ENCODE measurements around the gene PARP11. TPM values are rescaled to one million over a fixed set of nuclear protein-coding genes. Genes with fewer than 3 reads are reported as not detected.
A peak's percentile ranks its signal among the peaks of the same experiment; 100 is the strongest.

Gene PARP11
- total RNA-seq: 10 to 100 TPM in 2 of 4 donors, 1 to 10 TPM in 1, under 1 TPM in 1; 0.77 to 16.4 (median 8.8) TPM

GRCh38 chr12:3872800-3873636, at the start of gene PARP11:
Gene PARP11, minus strand, starts transcription at chr12:3873399. Its CDS starts 170 bp downstream, at chr12:3873229.
- intact Hi-C loops (cut with DNase I; ENCODE audit: low total_unique reads): no loop called here
- H3K4me3 ChIP-seq: peak within 1 kb of the TSS; percentile 56 to 79
- peak within 1 kb of the TSS; percentile 92 to 97 for H3K27ac ChIP-seq
- H3K27me3 ChIP-seq: no peaks in the 10 kb centered on the region
- DNase-seq: peak; percentile 97 to 98
- peaks cover 0 to 5% of the 10 kb centered on the region in 2 donors for H3K4me1 ChIP-seq
- no peaks in the 10 kb centered on the region for H3K36me3 ChIP-seq
- no peak for TF ChIP-seq CTCF (IDR thresholded peaks at IDR 0.05)
- TF ChIP-seq POLR2A (IDR thresholded peaks at IDR 0.05): peak; percentile 49 to 78
- no peaks in the 10 kb centered on the region for H3K9me3 ChIP-seq

GRCh38 chr12:3922033-3922432, 48.8 kb upstream of the PARP11 start:
- H3K4me3 ChIP-seq: no peak overlapping the region
- no peak overlapping the region for H3K27ac ChIP-seq
- H3K36me3 ChIP-seq: no peaks in the 10 kb centered on the region
- H3K27me3 ChIP-seq: no peaks in the 10 kb centered on the region
- DNase-seq: no peak
- no peaks in the 10 kb centered on the region for H3K9me3 ChIP-seq
- H3K4me1 ChIP-seq: no peaks in the 10 kb centered on the region
- intact Hi-C loops (cut with DNase I; ENCODE audit: low total_unique reads): no loop called here
- TF ChIP-seq POLR2A (IDR thresholded peaks at IDR 0.05) (no peak), CTCF (IDR thresholded peaks at IDR 0.05) (no peak)

- Histone ChIP-seq H3K4me3 (no peak overlapping the region), H3K27ac (no peak overlapping the region), H3K27me3 (no peaks in the 10 kb centered on the region), H3K36me3 (no peaks in the 10 kb centered on the region), H3K9me3 (no peaks in the 10 kb centered on the region), H3K4me1 (no peaks in the 10 kb centered on the region)
- no peak for DNase-seq
- intact Hi-C loops (cut with DNase I; ENCODE audit: low total_unique reads): no loop called here
- no peak for TF ChIP-seq POLR2A (IDR thresholded peaks at IDR 0.05)
Measured at GRCh38 chr12:3921526-3921925, 48.3 kb upstream of the PARP11 start.

GRCh38 chr12:3921151-3921471, 47.9 kb upstream of the PARP11 start:
- Histone ChIP-seq H3K27ac (no peak overlapping the region), H3K4me3 (no peak overlapping the region), H3K9me3 (no peaks in the 10 kb centered on the region), H3K4me1 (no peaks in the 10 kb centered on the region), H3K36me3 (no peaks in the 10 kb centered on the region), H3K27me3 (no peaks in the 10 kb centered on the region)
- no peak for TF ChIP-seq POLR2A (IDR thresholded peaks at IDR 0.05)
- no peak for TF ChIP-seq CTCF (IDR thresholded peaks at IDR 0.05)
- no peak for DNase-seq
- intact Hi-C loops (cut with DNase I; ENCODE audit: low total_unique reads): no loop called here

GRCh38 chr12:3920351-3921150, 47.4 kb upstream of the PARP11 start:
- DNase-seq: no peak
- Histone ChIP-seq H3K27me3 (no peaks in the 10 kb centered on the region), H3K4me1 (no peaks in the 10 kb centered on the region), H3K4me3 (no peak overlapping the region), H3K9me3 (no peaks in the 10 kb centered on the region), H3K27ac (no peak overlapping the region), H3K36me3 (no peaks in the 10 kb centered on the region)
- intact Hi-C loops (cut with DNase I; ENCODE audit: low total_unique reads): no loop called here
- no peak for TF ChIP-seq CTCF (IDR thresholded peaks at IDR 0.05)

All from uterus (tissue), 4 donors.